GM19043 (cell line): ENCODE results near the gene ZC2HC1C.
A peak's percentile ranks its signal among the peaks of the same experiment; 100 is the strongest.

Experiments used
- ATAC-seq: cut with Tn5 transposase; IDR thresholded peaks from one replicate; pipeline ENCODE4 v1.9.1; 2021; ENCODE audit warnings: low read depth; ENCODE audit not compliant: unreplicated experiment

The ZC2HC1C gene, protein sequence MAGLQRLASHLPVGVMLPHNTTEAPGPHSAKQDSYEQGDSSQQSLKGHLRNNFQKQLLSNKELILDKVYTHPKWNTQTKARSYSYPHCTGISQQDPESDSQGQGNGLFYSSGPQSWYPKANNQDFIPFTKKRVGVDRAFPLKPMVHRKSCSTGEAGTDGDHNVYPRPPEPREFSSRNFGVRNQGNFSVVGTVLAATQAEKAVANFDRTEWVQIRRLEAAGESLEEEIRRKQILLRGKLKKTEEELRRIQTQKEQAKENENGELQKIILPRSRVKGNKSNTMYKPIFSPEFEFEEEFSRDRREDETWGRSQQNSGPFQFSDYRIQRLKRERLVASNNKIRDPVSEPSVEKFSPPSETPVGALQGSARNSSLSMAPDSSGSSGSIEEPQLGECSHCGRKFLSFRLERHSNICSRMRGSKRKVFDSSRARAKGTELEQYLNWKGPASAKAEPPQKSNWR

DNA sequence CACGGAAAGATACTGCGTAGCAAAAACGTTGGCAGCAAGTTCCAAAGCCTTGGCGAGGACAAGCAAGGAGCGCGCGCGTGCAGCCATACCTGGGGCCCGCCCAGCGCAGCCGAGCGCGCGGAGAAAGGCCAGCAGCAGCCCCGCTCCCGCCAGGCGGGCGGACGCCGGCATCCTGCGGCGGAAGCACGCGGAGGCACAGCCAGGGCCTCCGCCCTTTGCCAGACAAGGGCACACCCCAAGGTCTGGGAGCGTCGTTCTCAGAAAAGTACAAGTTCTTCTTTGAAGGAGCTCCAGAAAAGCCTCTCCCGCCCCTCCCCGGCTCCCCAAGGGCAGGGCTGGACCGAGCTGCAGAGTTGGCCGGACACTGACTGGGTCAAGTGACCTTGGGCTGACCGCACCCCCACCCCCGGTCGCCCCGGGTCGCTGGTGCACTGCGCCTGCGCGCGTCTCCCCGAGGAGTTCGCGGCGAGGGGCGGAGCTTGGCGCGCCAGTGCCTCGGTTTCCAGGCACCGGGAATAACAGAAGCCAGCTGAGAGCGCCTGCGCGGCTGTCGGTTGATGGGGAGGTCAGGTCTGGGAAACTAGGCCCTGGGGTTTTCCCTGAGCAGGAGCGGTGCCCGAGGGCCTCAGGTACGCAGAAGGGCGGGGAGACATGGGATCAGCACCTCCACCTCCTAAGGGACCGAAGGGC lies at the start of gene ZC2HC1C:
TSS of gene ZC2HC1C (plus strand) at position 521 of the 690 bp plus-strand sequence. CDS start 933 bp downstream, outside the sequence.
- peak; percentile 68 for ATAC-seq

DNA sequence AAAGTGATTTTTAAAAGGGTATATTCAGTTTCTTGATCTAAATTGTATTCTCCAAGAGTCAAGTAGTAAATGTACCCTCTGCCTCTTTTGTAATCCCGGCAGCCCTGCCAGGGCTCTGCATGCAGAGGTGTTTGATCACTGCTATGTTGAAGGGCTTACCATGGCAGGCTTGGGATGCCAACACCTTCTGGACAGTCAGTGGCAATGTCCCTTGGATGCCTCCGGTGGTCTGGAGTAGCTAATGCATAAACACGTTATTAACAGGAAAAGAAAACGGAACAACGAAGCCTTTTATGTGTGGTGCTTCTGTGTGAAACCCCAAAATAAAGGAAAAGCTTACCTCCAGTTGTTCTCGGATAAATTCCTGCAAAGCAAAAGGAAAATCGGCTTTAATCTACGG lies 46.8 kb upstream of the ZC2HC1C start:
- no peak for ATAC-seq

DNA sequence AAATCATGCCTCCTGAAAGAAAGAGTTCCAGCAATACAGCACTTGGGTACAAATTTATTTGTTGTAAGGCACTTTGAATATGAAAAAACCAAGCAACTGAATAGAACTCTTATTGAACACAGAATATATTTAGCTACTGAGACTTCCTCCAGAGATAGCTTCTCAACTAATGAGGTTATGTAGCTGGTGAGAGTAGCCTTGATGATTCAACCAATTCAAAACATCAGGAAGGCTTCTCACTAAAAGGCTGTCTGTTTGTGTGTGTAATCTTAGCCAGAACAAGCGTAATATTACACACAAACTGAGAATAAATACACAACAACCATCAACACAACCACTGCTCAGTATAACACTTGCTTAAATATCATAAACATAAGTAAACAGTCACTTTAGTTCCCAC lies 46.3 kb upstream of the ZC2HC1C start:
- no peak for ATAC-seq

DNA sequence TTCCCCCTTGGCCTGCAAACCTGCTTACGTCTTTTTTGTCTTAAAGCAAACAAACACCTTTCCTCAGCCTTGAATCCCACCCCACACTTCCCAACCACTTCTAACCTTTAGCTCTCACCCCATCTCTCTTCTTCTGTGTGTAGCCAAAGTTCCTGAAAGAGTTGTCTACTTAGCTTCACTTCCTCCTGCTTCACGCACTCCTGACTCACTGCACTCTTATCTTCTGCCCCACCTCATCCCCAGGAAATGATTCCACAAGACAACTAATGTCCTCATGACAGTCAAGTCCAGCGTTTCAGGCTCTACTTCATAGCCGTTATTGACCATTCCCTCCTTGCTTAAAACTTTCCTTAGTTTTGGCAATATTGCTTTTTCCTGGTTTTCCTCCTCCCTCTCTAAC lies 44.4 kb upstream of the ZC2HC1C start:
- no peak for ATAC-seq

- ATAC-seq = no peak
Measured at GRCh38 chr14:75025876-75026275, 43.6 kb upstream of the ZC2HC1C start.

- ATAC-seq = no peak
Measured at GRCh38 chr14:75030147-75030546, 39.3 kb upstream of the ZC2HC1C start.

GRCh38 chr14:75032939-75033338 lies 36.5 kb upstream of the ZC2HC1C start:
- no peak for ATAC-seq

- no peak for ATAC-seq
Measured at GRCh38 chr14:75040507-75040906, 28.9 kb upstream of the ZC2HC1C start.

GRCh38 chr14:75040959-75041358 lies 28.5 kb upstream of the ZC2HC1C start:
- ATAC-seq = no peak

DNA sequence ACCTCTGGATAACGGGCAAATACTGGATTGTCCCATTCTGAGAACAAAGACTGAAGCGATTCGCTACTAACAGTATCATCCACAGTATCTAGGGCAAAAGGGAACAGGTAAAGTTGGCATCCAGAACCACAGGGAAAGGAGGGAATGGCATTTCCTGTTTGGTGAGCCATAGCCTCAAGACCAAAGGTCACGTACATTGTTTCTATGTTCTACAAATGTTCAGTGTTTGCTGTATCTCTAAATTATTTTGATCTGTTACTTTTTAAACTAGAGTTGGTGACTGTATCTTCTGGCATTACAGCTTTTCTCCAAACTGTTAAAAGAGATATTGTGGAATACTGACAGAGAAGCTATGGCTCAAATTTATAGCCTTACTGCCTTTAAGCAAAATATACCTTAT lies 27.8 kb upstream of the ZC2HC1C start:
- no peak for ATAC-seq

- no peak for ATAC-seq
Measured at GRCh38 chr14:75042035-75042434, 27.4 kb upstream of the ZC2HC1C start.

DNA sequence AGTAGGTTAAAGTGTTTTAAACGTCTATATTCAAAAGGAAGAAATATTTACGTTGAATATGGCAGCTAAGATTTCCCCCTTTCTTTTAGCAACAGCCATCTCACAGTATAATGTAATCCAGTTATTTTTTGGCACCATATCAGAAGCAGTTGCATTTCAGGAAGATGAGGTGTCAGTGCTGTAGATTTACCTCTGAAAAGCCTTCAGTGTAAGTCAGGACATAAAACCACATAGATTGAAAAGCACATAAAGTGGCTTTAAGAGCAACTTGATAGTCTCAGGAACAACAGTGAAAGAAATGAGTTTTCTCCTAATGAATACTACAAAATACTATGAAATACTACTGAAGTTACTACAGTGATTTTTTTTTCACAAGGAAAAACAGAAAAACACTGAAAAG lies 25.1 kb upstream of the ZC2HC1C start:
- no peak for ATAC-seq

GRCh38 chr14:75044752-75045151 lies 24.7 kb upstream of the ZC2HC1C start:
- no peak for ATAC-seq

DNA sequence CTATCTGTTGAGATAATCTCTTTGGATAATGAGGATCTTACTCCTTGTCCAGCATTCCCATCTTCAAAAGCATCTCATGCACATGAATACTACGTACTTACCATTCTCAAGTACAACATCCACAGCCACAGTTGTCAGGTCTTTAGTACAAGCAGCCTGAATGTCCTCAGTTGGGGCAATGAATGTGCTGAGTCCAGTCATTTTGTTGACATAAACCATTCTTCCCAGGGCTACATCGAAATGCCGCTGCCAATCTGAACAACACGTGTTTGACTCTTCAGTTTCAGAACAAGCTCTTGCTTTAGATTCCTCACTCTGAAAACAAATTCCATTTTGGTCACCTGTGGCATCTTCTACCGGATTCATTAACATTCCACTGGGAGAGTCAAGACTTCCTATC lies 23.2 kb upstream of the ZC2HC1C start:
- ATAC-seq = no peak

DNA sequence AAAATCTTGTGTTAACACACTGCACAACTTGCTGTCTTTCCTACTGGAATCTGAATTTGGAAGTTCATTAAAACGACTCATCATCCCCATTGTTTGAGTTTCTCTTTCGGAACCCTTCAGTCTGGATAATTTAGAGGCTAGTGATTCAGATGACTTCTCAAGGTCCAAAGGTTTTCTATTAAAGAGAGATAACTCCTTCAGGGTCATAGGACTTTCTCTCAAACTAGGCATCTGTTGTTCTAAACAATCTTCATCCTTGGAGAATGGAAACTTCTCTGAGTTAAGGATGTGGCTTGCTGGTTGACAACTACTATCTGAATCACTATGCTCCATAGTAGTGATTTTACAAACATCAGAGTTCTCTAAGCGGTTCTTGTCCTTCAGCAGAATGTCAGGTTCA lies 22.5 kb upstream of the ZC2HC1C start:
- ATAC-seq = no peak

- no peak for ATAC-seq
Measured at GRCh38 chr14:75047506-75047905, 21.9 kb upstream of the ZC2HC1C start.

DNA sequence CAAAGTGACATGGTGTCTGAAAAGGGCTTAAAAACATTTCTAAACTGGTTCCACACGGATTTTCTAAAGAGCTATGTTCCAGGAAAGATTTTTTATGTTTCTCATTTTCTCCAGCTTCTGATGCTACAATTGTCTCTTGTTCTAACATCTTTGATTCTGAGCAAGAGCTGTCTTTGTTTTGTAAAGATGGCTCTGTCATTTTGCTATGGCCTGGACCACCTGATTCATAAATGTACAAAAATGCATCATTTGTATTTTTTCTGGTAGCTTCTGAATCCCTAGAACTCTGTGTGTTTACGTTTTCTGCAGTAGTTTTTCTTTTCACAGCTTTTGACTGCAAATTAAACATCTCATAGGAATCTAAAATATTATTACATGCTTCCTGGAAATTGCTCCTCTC lies 21.3 kb upstream of the ZC2HC1C start:
- no peak for ATAC-seq

- no peak for ATAC-seq
Measured at GRCh38 chr14:75049136-75049535, 20.3 kb upstream of the ZC2HC1C start.

DNA sequence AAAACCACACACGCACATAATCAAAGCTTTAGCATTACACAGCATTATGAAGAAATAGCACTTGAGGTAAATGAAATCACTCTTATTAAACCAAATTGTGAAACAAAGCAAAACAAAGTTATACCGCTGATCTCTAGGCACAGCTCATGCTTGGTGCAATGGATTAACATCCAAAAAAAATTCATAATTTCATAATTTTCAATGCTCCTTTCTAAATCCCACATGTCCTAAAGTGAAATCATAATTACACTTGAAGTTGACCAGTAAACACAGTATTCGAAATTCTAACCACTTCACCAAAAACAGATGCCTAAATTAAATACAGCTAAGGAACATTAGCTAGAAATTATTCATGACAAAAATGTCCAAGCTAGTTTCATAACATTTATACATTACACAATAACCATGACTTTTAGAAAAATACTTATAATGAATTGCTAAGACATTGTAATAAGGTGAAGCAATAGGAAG lies 19.7 kb upstream of the ZC2HC1C start:
- no peak for ATAC-seq

DNA sequence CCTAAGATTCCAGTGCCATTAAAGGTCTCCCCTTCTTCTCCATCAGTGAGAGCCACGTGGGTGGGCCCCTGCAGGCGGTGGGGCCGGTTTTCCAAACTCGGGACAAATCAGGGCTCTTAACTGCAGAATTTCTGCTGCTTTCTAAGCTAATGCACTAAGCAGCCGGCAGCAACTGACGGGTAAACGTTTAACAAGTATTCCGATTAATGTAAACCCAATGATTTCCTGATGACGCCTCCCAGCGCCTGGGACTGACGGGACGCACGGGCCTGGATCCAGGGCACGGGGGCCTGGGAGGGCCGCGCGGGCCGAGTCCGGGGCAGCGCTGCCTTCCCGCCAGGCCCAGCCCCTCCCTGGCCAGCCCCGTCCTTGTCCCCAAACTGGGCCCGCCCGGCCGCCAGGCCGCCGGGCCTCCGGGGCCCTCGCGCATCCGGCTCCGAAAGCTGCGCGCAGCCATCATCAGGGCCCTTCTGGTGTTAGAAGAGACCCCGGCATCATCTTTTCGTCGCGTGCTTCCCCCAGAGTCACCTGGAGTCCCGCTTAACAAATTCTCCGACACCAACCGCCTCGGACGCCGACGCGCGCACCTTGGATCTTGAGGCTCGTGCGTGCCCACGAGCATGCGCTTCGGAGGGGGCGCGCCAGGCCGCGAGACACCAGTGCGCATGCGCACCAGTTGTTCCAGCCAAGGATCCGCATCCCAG lies 18.4 kb upstream of the ZC2HC1C start, which contains the start of gene MLH3:
TSS of gene MLH3 (minus strand) at position 616 of the 704 bp plus-strand sequence. CDS start 1,812 bp downstream, outside the sequence.
- peak; percentile 63 for ATAC-seq

GRCh38 chr14:75051556-75051899 lies 17.9 kb upstream of the ZC2HC1C start:
- ATAC-seq = no peak
